ENCODE data around the gene PLXNB2. TPM values are rescaled to one million over a fixed set of nuclear protein-coding genes. Genes with fewer than 3 reads are reported as not detected.
A peak's percentile ranks its signal among the peaks of the same experiment; 100 is the strongest.
"Not testable (repeated sequence)": the region's sequence is repeated elsewhere in the genome, so short reads cannot be mapped to it uniquely, and the experiment has no call there.

The PLXNB2 gene, protein sequence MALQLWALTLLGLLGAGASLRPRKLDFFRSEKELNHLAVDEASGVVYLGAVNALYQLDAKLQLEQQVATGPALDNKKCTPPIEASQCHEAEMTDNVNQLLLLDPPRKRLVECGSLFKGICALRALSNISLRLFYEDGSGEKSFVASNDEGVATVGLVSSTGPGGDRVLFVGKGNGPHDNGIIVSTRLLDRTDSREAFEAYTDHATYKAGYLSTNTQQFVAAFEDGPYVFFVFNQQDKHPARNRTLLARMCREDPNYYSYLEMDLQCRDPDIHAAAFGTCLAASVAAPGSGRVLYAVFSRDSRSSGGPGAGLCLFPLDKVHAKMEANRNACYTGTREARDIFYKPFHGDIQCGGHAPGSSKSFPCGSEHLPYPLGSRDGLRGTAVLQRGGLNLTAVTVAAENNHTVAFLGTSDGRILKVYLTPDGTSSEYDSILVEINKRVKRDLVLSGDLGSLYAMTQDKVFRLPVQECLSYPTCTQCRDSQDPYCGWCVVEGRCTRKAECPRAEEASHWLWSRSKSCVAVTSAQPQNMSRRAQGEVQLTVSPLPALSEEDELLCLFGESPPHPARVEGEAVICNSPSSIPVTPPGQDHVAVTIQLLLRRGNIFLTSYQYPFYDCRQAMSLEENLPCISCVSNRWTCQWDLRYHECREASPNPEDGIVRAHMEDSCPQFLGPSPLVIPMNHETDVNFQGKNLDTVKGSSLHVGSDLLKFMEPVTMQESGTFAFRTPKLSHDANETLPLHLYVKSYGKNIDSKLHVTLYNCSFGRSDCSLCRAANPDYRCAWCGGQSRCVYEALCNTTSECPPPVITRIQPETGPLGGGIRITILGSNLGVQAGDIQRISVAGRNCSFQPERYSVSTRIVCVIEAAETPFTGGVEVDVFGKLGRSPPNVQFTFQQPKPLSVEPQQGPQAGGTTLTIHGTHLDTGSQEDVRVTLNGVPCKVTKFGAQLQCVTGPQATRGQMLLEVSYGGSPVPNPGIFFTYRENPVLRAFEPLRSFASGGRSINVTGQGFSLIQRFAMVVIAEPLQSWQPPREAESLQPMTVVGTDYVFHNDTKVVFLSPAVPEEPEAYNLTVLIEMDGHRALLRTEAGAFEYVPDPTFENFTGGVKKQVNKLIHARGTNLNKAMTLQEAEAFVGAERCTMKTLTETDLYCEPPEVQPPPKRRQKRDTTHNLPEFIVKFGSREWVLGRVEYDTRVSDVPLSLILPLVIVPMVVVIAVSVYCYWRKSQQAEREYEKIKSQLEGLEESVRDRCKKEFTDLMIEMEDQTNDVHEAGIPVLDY (N-terminal part only)
- 100 to 1,000 TPM in 1 of 10 donors, 10 to 100 TPM in 9; 60.5 to 100 (median 83.4) TPM for polyA plus RNA-seq (ENCODE audit: insufficient read length in 10 of 10)
- long read RNA-seq, donor 1, full-length matches to known transcripts = 1 of 1 reads
- long read RNA-seq, donor 1, partial matches to known transcripts = 0 of 1 reads
- long read RNA-seq, donor 1, other reads (novel, unspliced or antisense) = 0 of 1 reads
- long read RNA-seq, donor 2, partial matches to known transcripts = 0 of 1 reads
- long read RNA-seq, donor 2, other reads (novel, unspliced or antisense) = 0 of 1 reads
- long read RNA-seq, donor 3 = 0 reads
- long read RNA-seq, donor 4 = 0 reads
- long read RNA-seq, donor 5, partial matches to known transcripts = 0 of 2 reads
- long read RNA-seq, donor 5, other reads (novel, unspliced or antisense) = 0 of 2 reads
- long read RNA-seq, donor 6, partial matches to known transcripts = 0 of 1 reads
- long read RNA-seq, donor 6, other reads (novel, unspliced or antisense) = 0 of 1 reads
- long read RNA-seq, donor 7, partial matches to known transcripts = 20 of 22 reads
- long read RNA-seq, donor 7, other reads (novel, unspliced or antisense) = 0 of 22 reads
- long read RNA-seq, donor 8, partial matches to known transcripts = 0 of 1 reads
- long read RNA-seq, donor 8, other reads (novel, unspliced or antisense) = 0 of 1 reads
- long read RNA-seq, donor 9, full-length matches to known transcripts = 1 of 1 reads
- long read RNA-seq, donor 9, partial matches to known transcripts = 0 of 1 reads
- long read RNA-seq, donor 9, other reads (novel, unspliced or antisense) = 0 of 1 reads

GRCh38 chr22:50306753-50307749 lies at the start of gene PLXNB2:
Gene PLXNB2, minus strand, starts transcription at chr22:50307646. Its CDS starts 17,062 bp downstream, at chr22:50290584.
- DNase-seq = peak; percentile 83 to 94 (median 91)

- no peak for DNase-seq
Observed at GRCh38 chr22:50357222-50357621, 49.8 kb upstream of the PLXNB2 start.

DNA sequence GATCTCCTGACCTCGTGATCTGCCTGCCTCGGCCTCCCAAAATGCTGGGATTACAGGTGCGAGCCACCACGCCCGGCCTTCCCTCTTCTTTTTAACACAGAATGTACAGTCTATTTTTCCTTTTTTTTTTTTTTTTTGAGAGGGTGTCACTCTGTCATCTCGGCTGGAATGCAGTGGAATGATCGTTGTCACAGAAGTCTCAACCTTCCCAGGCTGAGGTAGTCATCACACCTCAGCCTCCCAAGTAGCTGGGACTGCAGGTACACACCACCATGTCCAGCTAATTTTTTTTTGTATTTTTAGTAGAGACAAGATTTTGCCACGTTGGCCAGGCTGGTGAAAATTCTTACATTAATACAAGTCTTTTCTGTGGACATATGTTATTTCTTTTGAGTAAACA lies 48.7 kb upstream of the PLXNB2 start:
- no peak for DNase-seq

- no peak for DNase-seq
Observed at GRCh38 chr22:50348058-50348457, 40.6 kb upstream of the PLXNB2 start.

- no peak for DNase-seq
Observed at GRCh38 chr22:50347157-50347556, 39.7 kb upstream of the PLXNB2 start.

GRCh38 chr22:50346470-50346869 lies 39.0 kb upstream of the PLXNB2 start:
- DNase-seq = no peak

GRCh38 chr22:50343541-50343935 lies 36.1 kb upstream of the PLXNB2 start:
- DNase-seq = peak in 1 of 3 donors; percentile 1

GRCh38 chr22:50342651-50343540 lies 35.5 kb upstream of the PLXNB2 start, which contains the start of gene PPP6R2:
Gene PPP6R2, plus strand, starts transcription at chr22:50343327. Its CDS starts 50,582 bp downstream, at chr22:50393909.
- DNase-seq = peak; percentile 67 to 86 (median 81)

DNA sequence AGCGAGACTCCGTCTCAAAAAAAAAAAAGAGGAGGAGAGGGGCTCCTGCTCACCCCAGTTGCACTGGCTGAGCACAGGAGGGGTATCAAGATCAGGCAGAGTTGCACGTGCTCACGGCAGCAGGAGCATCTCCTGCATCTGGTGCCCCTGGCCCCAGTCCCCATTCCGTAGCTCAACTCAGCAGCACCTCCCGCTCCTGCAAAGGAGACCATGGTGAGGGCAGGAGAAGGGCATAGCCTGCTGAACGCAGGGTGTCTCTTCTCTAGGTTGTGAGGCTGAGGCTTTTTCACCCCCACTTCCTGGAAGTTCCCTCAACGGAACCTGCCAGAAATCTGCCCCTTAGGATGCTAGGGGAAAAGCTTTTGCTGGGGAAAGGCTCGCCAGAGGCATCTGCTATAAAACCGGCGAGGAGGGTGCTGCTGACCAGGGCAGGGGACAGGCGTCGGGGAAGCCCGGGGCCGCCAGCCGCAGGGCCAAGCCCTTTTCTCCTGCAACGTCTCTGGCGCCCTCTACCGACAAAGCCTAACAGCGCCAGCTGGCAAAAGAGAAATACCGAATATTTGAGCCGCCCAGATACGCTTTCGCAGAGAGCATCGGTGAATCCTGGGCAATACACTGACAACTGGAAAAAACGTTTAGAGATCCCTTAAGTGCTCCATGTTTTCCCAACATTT lies 34.7 kb upstream of the PLXNB2 start:
- DNase-seq = peak; percentile 87 to 93 (median 90)

DNA sequence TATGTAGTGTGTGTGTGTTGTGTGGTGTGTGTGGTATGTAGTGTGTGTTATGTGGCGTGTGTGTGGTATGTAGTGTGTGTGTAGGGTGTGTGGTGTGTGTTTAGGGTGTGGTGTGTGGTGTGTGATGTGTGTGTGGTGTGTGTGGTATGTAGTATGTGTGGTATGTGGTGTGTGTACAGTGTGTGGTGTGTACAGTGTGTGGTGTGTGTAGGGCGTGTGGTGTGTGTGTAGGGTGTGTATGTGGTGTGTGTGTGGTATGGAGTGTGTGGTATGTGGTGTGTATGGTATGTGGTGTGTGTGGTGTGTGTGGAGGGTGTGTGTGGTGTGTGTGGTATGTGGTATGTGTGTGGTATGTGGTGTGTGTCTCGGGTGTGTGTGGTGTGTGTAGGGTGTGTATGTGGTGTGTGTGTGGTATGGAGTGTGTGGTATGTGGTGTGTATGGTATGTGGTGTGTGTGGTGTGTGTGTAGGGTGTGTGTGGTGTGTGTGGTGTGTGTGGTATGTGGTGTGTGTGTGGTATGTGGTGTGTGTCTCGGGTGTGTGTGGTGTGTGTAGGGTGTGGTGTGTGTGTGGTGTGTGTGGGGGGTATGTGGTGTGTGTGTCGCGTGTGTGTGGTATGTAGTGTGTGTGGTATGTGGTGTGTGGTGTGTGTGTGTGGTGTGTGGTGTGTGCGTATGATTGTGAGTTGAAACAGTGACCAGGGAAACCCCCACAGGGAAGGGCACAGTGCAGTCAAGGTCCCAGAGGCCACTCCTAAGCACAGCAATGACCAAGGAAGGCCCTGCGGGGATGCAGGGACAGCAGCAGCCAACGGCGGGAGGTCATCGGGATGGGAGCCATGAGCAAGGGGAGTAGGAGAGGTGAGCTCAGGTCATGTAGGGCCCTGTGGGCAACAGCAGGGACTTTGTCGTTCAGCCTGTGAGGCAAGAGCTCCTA lies 32.8 kb upstream of the PLXNB2 start:
- peak in 1 of 3 donors; percentile 22 for DNase-seq

- DNase-seq = no peak
Observed at GRCh38 chr22:50338860-50339462, 31.5 kb upstream of the PLXNB2 start.

GRCh38 chr22:50338042-50338573 lies 30.7 kb upstream of the PLXNB2 start:
- DNase-seq = no peak

- no peak for DNase-seq
Observed at GRCh38 chr22:50337262-50338041, 30.0 kb upstream of the PLXNB2 start.

GRCh38 chr22:50334433-50334832 lies 27.0 kb upstream of the PLXNB2 start:
- not testable (repeated sequence) for DNase-seq
